NCI-H2107 (cell line): Measurements from ENCODE around the gene TSSC4.

ENCODE experiments used
- DNase-seq: peaks from one replicate; lab custom pipeline; 2025; lab: John Stamatoyannopoulos, UW

Gene TSSC4

GRCh38 chr11:2434506-2435255 is 34.1 kb downstream of the TSSC4 start:
- no peak for DNase-seq

GRCh38 chr11:2435288-2436012 is 34.9 kb downstream of the TSSC4 start:
- no peak for DNase-seq

GRCh38 chr11:2436013-2436520 is 35.5 kb downstream of the TSSC4 start:
- no peak for DNase-seq

GRCh38 chr11:2436521-2437031 is 36.0 kb downstream of the TSSC4 start:
- no peak for DNase-seq

DNA sequence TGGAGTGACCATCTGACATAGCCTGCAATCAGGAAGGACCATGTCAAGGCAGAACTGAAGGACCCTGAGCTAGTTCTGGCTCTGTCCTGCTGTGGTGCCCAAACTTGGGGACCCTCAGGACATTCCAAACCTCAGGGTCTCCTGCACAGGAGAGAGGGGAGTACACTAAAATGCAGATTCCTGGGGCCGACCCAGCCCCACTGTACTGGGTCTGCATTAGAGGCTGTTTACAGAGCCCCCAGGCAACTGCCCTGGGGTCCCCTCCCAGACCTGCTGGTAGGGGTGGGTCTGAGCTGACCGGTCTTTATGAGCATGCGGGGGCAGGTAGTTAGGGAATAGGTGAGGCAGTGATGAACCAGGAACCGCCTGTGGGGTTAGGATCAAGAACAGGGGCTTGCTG is 37.0 kb downstream of the TSSC4 start:
- DNase-seq, result no peak

GRCh38 chr11:2439820-2440219 is 39.3 kb downstream of the TSSC4 start:
- DNase-seq, result no peak

DNA sequence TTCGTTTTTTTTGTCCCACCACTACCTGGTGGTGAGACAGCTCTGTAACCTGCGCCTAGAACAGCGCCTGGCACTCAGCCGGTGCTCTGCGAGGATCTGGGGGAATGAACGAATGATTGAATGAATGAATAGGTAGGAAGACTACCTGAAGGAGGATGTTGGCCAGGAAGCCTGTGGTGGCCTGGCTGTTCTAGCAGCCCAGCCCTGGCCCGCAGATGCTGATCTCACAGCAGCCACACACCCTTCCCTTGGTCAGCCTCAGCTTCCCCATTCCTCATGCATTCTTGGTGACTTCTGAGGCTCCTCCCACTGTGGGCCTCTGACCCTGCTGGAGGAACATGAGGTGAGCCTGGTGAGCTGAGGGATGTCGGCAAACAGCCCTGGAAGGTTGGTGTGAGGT is 40.1 kb downstream of the TSSC4 start:
- no peak for DNase-seq

DNA sequence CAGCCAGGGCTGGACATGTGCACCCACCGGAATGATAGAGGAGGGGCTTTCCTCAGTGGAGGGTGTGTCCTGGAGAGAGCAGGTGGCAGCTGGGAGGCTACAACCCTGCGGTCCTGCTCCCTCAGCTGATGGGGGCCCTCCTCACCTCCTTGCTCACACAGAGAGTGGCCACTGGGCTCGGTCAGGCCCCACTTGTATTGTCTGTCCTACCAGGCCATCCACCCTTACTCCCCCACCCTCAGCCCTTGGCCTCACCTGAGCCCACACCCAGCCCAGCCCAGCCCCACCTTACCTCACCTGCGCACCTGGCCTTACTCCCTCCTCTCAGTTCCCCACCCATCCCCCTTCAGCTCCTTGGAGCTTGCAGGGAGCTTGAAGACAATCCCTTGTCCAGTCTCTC is 40.6 kb downstream of the TSSC4 start:
- DNase-seq, result no peak

DNA sequence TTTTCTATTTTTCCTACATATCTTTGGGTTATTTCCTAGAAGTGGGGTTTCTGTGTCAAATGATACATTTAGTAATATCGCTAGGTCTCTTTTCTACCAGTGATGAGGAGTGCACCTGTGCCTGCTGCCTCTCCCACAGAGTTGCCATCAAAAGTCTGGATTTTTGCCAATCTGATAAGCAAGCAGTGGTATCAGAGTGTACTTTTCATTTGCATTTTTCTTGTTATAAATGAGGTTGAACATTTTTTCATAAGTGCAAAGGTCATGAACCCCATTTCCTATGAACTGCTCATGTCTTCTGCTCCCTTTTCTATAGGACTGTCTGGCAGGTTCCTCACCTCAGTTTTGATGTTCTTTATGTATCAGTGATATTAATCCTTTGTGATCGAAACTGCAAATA is 42.0 kb downstream of the TSSC4 start:
- no peak for DNase-seq

DNA sequence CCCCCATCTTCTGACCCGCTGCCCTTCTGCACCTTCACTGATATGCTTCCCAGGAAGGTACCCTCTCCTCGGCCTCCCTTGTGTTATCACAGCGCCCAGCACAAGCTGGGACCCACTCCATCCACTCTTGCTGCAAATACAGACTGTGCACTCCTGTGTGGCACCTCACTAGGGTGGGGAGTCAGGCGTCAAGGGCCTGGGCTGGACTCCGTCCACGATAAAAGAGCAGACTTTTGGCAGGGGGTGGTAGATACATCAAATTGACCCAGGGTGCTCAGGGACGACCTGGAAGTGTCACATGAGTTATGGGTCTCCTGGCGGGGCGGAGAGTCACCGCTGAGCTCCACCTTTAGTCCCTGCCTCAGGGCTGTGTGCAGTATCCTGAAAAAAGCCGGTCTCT is 42.9 kb downstream of the TSSC4 start:
- no peak for DNase-seq

DNA sequence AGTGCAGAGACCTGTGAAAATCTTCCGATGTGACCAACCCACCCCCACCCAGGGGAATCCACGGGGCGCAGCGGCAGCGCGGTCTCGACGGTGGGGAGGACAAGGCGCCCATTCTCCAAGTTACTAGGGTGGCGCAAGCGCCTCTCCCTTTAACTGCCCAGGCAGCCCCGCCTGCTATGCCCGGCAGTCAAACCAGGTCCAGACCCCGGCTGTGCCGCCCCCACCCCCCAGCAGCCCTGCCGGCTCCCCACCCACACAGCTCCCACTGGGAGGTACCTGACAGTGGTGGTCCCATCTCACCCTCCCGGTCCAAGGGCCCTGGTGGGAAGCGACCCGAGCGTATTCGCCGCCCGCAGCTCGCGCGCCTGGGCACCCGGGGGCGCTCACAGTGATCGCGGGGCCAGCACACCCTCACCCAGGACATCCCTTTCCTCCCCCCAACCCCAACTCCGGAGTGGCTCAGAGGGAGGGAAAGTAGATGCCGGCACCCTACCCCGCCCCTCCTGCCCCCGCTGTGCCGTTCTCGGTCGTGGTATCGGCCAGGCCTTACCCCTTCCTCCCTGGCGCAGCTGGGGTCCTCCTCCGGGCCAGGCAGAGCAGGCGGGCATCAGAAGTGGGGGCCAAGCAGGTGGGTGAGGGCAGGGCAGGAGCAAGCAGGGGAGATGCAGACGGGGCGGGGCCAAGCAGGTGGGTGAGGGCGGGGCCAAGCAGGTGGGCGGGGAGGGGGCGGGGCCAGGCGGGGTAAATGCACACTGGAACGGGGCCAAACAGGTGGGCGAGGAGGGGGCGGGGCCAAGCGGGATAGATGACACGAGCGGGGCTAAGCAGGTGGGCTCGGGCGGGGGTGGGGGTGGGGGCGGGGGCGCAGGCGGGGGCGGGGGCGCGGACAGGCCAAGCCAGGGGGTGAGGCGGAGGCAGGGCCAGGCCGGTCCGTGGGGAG is 43.6 kb downstream of the TSSC4 start, which contains the start of gene TRPM5:
Gene TRPM5 (minus strand): TSS at position 634 of the 940 bp plus-strand sequence. CDS start 21,478 bp downstream, outside the sequence.
- DNase-seq, result no peak

DNA sequence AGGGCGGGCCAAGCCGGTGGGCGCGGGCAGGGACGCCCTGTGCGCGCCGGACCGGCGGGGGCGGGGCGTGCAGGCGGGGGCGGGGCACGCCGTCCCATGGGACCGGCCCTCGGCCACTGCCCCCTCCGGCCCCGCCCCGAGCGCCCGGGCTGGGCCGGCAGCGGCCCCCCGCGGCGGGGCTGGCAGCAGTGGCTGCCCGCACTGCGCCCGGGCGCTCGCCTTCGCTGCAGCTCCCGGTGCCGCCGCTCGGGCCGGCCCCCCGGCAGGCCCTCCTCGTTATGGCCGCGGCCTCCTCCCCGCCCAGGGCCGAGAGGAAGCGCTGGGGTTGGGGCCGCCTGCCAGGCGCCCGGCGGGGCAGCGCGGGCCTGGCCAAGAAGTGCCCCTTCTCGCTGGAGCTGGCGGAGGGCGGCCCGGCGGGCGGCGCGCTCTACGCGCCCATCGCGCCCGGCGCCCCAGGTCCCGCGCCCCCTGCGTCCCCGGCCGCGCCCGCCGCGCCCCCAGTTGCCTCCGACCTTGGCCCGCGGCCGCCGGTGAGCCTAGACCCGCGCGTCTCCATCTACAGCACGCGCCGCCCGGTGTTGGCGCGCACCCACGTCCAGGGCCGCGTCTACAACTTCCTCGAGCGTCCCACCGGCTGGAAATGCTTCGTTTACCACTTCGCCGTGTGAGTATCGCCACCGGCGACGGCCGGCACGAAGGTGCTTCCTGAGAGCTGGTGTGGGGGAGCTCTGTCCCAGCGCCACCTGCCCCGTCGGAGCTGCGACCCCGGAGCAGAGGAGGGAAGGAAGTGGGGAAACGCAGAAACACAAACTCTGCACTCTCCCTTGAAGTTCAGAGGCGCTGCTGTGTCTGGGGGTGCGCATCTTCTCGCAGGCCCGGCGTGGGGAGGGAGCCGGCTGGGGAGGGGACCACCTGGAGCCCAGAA is 44.5 kb downstream of the TSSC4 start, which contains the start of gene KCNQ1:
Gene KCNQ1 (plus strand): TSS at position 188 of the 925 bp plus-strand sequence. CDS start 91 bp downstream, at position 279.
- no peak for DNase-seq

- no peak for DNase-seq
Measured at GRCh38 chr11:2445746-2446551, 45.4 kb downstream of the TSSC4 start.

- no peak for DNase-seq
Measured at GRCh38 chr11:2446590-2447252, 46.2 kb downstream of the TSSC4 start.

- DNase-seq, result no peak
Measured at GRCh38 chr11:2447253-2447950, 46.9 kb downstream of the TSSC4 start.

- no peak for DNase-seq
Measured at GRCh38 chr11:2447951-2448650, 47.6 kb downstream of the TSSC4 start.

DNA sequence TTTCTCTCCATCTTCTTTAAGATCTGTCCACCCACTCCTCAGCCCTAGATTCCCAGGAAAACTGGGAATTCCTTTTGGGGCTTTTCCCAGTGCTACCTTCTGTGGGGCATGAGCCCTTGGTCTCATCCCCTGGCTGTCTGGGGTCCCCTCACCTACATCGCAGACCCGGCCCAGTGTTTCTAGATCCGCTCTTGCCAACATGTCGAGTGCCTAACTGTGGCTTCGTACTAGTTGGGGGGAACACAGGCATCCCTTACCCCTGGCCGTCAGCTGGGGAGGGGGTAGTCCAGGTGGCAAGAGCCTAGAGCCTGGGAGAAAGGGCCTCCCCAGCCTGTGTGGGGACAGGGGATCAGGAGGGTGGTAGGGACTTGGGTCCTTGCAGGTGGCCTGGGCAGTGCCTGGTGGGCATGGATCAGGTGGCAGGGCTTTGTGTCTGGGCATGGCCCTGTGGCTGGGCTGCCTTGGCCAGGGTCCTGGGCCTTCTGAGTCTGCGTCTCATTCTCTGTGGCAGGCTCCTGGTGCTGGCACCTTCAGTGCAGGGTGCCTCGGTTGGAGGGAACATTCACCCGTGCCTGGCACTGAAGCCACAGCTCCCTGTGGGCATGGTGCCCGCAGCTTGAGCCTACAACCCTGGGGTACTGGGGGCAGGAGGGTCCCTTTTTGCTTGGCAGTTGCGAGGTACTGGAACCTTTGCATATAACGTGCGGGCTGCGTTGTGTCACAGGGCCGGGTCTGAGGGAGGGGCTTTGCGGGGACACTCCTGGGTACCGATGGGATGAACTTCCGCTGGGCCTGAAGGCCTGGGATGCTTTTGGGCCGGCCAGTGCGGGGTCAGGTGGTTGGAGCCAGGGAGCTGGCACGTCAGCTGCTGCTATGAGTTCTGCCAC is 48.4 kb downstream of the TSSC4 start:
- no peak for DNase-seq
